ENCODE measurements around the gene LCNL1.
A peak's percentile ranks its signal among the peaks of the same experiment; 100 is the strongest.

Gene LCNL1

DNA sequence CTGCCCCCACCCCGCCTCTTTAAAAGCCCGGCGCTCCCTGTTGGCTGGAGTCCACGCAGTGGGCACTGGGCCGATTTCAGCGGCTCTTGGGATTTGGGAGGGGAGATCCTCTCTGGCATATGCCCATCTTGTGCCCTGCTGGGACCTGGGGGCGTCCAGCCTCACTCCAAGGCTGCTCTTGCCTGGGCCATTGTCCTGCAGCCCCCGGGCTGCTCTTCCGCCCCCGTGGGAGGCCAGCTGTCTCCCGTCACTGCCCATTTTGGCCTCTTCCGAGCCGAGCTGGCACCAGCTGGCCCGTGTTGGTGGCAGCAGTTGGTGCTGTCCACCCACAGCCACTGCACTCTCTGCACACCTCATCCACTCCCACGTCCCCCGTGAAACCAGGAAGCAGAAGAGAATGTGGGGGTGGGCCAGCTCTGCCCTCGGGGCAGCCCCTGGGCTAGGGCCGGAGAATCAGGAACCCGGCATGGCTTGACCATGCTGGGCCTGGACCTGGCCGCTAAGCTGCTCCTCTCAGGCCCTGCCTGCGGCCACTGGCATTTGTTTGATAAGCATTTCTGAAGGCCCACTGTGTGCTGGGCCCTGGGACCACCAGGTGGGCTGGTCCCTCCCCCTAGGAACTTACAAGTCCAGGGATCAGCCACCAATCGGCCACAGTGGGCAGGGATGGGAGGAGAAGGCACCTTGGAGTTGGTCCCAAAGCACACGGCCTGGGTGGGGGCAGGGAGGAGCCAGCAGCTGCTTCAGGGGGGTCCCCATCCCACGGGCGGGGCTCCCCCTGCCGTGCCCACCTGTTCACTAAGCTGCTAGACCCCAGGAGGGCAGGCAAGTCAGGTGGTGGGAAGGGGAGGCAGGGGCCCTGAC, 35.5 kb upstream of the LCNL1 start:
- no peak for DNase-seq

DNA sequence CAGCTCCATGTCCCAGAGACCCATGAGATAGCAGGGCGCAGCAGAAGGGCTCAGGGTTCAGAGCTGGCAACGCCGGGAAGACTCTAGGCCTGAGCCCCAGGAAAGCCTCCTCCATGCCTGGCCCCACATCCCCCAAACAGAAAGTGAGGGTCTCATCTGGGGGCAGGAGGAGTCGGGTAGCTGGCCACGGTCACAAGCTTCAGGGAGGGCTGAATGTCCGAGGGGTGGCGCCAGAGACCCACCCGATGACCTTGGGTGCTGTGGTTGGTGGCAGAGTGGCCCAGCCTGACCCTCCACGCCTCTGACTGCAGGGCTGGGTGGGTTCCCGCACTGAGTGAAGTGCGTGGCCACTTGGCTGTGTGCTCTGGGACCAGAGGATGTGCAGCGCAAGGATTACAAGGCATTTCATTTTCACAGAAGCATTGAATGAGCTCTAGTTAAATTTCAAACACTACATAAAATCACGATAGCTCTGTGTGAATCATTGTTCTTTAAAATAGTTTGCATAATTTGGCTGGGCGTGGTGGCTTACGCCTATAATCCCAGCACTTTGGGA, 34.8 kb upstream of the LCNL1 start:
- no peak for DNase-seq

DNA sequence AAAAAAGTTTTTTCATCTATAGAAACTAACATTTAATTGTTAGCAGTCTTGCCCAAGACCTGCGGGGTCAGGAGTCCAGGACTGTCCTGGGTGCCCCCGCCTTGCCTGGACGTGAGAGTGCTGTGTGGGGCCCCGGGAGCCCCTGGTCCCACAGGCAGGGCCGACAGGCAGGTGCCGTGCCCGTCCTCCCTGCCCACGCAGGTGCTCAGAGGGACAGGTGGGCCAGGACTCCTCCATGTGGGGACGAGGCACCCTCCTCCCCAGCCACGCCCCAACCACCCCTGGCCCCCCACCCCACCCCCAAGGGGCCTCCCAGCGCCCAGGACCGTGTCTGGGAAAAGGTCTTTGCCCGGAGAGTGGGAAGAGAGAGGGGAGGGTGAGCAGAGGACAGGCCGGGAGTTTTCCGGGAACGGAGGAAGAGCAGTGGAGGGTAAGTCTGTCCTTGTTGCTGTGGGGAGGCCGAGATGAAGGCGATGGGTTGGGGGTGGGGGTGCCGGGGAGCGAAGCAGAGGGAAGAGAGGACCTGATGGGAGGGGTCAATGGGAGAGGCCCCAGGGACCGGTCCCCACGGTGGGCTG, 33.5 kb upstream of the LCNL1 start:
- no peak for DNase-seq

DNA sequence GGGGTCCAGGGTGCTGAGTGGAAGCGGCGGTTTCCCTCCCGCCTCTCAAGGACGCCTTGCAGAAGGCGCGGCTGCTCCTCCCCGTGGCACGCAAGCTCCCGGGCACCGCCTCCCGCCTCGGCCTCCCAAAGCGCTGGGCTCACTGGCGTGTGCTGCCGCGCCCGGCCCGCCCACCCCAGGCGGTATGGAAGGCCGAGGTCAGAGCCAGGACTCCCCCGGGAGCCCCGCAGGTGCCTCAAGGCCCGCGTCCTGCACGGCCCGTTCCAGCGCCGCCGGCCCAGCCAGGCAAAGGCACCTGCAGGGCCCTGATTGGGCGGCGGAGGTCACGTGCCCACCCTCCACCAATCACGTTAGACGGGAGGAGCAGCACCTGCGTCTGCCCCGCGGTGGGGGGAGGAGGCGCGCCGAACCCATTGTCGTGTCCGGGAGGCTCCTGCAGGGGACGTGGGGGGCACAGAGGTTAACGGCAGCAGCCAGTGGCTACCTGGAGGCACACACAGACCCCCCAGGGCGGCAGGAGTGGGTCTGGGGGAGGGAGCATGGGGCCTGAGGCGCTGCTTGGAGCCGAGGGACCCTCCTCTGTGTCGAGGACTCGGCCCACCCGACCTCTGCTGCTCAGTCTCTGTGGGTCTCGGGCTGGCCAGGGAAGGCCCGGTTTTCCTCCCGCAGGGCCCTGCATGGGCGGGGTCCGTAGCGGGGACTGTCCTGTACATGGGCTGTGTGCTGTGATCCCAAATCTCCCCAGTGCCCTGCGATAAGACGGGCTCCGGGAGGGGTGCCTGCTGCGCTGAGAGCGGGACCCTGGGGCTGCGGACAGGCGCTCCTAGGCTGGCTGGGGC, 32.8 kb upstream of the LCNL1 start:
- DNase-seq, result peak; percentile 55 to 85

DNA sequence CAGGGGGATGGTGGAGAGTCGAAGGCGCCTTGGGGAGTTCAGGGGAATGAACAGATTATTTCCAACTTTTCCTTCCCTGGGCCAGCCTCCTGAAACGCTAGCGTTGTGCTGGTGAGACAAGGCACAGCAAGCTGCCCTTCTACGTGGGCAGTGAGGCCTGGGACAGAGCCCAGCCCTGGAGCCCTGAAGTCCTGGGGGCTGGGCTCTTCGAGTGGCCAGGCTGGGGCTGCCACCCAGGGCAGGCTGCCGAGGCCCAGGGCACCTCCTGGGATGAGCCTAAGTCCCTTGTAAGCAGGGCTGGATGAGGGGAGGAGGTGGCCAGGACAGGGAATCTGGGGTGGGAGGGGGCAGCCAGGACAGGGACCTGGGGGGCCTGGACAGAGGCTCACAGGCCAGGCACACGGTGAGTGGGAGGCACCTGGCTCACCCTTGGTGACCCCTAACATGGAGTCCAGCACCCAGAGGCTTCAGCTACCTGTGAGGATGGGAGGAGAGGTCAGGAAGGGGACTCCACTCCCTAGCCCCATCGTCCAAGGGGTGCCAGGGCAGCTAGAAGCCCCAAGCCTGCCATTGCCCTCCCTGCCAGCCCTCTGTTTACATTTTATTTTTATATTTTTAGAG, 32.0 kb upstream of the LCNL1 start:
- no peak for DNase-seq

DNA sequence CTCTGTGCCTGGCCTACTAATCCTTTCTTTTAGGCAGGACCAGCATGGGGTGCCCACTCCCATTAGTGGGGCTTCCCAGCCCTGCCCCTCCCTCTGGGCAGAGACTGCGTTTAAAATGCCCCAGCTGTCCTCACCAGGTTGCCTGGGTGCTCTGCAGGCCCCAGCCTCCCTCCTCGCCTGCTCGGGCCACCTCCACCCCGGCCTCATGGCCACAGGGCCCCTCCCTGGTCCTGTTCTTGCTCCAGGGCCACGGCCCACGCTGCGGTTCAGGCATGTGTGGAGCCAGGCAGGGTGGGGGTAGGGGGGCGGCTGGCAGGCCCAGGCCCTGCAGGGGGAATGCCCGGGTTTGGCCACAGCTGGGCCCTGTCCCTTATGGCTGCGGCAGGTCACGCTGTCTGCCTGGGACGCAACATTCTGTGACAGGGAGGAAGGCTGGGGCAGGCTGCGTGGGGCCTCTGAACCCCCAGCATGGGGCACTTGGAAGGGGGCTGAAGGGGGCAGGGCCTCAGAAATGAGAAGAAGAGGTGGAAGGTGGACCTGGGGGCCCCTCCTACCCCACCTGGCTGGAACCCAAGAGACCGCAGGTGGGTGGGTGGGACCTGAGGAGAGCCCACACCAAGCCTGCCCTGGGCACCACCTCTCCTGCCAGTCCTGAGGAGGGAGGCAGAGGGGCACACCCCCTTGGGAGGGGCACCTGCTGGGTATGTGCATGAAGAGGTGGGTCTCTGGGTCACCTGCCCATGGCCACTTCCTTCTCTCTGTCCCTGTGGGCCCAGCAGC, 31.1 kb upstream of the LCNL1 start, which contains the start of gene LCN12:
Gene LCN12 (plus strand): TSS at position 733 of the 780 bp plus-strand sequence. CDS start 55 bp downstream, outside the sequence.
- DNase-seq, result no peak

DNA sequence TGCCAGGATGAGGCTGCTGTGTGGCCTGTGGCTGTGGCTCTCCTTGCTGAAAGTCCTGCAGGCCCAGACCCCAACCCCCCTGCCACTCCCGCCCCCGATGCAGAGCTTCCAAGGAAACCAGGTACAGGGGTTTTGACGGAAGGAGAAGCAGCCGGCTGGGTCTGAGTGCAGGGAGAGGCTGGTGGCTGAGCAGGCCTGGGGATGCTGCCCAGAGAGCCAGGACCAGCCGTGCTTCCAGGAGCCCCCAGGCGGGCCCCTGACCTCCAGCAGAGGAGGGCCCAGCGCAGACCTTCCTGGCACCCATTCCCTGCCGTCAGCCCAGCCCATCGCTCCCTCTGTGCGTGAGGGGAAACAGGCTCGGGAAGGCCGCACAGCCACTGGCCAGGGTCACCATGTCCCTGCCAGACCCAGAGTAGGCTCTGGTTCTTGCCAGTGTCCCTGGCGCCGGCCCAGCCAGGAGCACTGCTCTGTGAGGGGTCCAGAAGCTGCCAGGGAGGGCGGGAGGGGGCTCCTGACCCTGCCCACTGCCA, 30.4 kb upstream of the LCNL1 start:
- DNase-seq, result no peak

DNA sequence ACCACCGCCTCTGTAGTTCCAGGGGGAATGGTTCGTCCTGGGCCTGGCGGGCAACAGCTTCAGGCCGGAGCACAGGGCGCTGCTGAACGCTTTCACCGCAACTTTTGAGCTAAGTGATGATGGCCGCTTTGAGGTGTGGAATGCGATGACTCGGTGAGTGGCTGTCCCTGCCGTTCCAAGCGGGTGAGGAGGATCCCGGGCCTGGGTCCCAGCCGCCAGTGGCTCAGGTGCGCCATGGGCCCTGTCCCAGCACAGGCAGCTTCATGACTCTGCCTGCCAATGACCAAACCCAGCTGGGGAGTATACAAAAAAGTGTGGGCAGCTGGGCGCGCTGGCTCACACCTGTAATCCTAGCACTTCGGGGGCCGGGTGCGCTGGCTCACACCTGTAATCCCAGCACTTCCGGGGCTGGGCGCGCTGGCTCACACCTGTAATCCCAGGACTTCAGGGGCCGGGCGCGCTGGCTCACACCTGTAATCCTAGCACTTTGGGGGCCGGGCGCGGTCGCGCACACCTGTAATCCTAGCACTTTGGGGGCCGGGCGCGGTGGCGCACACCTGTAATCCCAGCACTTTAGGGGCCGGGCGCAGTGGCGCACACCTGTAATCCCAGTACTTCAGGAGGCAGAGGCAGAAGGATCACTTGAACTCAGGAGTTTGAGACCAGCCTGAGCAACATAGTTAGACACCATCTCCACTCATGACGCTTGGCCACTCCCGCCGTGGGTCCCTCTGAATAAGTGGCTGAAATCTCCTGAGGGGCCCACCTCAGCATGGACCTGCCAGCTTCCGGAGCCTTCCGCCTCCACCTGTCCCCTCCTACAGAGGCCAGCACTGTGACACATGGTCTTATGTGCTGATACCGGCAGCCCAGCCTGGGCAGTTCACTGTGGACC, 29.7 kb upstream of the LCNL1 start:
- DNase-seq, result no peak

DNA sequence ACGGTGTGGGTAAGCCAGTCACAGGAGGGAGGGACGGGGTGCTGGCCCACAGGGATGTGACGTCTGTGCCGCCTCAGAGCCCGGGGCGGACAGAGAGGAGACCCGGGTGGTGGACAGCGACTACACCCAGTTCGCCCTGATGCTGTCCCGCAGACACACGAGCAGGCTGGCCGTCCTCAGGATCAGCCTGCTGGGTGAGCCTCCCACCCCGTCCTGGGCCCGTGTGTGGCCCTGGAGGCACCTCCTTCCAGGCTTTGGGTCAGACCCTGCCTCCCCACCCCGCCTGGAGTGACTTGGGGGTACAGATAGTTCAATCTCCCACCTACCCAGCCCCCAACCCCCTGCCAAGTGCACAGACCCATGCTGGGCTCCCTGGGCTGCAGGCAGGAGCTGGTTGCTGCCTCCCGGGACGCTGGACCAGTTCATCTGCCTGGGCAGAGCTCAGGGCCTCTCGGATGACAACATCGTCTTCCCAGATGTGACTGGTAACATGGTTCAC, 29.0 kb upstream of the LCNL1 start:
- no peak for DNase-seq

DNA sequence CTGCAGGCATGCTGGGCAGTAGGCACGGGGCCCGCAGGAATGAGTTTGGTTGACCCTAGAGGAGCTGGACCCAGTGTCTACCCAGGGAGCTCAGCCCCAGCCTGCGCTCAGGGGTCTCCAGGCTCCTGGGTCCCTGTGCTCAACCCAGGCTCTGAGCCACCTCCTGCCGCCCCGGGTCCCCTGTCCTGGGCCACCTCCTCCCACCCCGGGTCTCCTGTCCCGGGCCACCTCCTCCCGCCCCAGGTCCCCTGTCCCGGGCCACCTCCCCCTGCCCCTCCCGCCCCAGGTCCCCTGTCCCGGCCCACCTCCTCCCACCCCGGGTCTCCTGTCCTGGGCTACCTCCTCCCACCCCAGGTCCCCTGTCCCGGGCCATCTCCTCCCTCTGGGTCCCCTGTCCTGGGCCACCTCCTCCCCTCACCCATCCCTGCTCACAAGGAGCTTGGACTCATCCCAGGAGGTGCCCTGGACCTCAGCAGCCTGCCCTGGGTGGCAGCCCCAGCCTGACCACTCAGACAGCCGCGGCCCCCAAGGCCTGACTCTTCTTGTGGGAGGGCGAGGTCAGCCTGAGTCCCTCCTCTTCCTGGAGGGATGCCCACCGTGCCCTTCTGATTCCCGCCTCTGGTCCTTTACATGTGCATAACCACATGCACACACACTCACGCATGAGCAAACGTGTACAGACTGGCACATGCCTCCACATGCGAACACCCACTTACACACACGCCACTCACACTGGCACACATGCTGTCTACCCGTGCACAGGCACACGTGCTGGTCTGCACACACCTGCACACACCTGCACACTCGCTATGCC, 28.3 kb upstream of the LCNL1 start:
- DNase-seq, result no peak

DNA sequence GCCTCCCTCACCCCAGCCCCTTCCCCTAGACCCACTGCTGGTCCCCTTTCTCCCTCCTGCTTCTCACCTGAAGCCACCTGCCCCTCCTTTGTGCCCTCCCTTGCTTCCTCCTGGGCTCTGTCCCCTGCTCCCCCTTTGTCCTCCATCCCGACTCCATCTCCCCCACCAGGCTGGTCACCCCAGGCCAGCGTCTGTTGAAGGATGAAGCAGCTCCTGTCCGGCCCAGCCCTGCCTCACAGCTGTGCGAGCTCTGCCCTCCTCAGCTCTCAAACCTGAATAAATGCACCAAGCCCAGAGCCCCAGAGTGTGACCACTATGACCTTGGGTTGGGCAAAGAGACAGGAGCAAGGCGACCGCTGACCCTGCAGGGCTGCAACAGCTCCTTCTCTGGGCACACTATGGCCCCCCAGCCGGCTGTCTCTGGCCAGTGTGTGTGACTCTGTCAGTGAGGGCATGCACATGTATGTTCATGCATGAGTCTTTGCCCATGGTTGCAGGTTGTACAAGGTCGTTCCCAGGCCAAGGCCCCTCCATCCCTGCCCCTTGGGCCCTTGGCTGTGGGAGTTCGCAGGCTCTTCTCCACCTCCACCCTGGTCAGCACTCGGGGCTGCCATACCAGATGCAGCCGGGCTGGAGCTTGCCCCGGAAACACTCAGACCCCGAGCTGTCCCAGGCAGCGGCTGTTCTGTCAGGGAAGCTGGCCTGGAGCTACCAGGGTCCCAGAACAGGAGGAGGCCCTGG, 27.4 kb upstream of the LCNL1 start:
- no peak for DNase-seq

DNA sequence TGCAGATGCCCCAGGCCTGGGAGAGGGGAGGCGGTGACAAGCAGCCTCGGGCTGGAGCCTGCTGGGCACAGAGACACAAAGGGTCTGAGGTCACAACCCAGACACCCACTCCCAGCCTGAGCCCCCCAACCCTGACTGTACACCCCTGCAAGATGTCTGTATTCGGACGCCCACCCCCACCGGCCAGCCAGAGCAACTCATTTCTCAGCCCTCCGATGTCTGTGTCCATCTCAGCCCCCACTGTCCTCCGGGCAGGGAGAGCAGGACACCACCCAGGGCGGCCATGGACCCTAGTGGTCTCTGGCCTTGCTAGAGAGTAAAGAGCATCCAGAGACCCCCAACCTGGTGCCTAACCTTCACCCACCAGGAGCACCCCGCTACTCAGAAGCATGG, 26.9 kb upstream of the LCNL1 start:
- DNase-seq, result no peak

DNA sequence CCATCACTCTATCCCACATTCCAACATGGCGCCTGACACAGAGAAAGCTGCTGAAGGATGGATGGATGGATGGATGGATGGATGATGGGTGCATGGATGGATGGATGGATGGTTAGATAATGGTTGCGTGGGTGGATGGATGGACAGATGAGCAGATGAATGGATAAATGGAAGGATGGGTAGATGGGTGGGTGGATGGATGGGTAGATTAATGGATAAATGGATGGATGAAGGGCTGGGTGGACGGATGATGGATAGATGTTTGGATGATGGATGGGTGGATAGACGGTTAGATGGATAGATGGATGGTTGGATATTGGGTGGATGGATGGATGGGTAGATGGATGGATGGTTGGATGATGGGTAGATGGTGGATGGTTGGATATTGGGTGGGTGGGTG, 26.2 kb upstream of the LCNL1 start:
- DNase-seq, result no peak

DNA sequence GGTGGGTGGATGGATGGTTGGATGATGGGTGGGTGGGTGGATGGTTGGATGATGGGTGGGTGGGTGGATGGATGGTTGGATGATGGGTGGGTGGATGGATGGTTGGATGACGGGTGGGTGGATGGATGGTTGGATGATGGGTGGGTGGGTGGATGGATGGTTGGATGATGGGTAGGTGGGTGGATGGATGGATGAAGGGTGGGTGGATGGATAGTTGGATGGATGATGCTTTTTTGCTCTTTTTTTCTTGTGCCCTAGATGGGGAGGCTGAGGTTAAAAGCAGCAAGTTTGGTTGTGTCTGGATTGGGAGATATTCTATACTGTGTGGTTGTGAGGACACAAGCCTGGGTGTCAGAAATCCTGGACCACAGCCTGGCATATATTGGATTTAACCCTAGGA, 25.3 kb upstream of the LCNL1 start:
- DNase-seq, result no peak

DNA sequence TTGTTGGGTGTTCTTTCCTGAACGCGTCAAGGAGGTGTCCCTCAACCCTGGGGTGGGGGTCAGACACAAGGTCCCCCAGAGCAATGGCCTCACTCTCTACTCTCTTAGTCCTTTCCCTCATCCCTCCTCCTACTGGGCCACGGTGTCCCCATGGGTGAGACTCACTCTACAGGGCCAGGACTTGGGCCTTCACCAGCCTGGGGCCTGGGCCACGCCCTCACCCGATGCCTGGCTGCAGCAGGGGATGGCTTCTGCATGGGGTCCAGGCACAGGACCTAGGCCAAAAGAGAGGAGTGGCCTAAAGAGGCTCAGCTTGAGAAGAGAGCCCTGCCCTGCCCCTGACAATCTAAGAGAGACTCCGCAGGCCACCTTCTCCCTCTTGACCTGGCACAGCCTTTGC, 24.9 kb upstream of the LCNL1 start:
- DNase-seq, result no peak

DNA sequence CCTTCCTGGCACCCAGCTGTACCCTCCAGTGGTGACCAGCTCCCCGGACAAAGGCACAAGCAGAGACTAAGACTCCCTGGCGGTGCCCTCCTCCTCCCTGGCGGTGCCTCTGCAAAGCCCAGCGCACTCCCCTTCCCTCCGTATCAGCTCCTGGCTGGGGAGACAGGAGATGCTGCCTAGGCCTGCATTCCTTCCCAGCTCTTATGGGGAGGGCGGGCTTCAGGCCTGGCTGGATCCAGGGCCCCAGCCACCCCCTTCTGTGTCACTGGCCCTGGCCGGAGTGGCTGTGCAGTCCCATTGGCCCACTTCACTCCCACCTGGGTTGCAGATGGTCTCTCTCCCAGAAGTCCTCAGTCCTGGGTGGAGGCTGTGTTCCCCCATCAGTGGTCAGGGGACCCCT, 24.3 kb upstream of the LCNL1 start:
- no peak for DNase-seq

DNA sequence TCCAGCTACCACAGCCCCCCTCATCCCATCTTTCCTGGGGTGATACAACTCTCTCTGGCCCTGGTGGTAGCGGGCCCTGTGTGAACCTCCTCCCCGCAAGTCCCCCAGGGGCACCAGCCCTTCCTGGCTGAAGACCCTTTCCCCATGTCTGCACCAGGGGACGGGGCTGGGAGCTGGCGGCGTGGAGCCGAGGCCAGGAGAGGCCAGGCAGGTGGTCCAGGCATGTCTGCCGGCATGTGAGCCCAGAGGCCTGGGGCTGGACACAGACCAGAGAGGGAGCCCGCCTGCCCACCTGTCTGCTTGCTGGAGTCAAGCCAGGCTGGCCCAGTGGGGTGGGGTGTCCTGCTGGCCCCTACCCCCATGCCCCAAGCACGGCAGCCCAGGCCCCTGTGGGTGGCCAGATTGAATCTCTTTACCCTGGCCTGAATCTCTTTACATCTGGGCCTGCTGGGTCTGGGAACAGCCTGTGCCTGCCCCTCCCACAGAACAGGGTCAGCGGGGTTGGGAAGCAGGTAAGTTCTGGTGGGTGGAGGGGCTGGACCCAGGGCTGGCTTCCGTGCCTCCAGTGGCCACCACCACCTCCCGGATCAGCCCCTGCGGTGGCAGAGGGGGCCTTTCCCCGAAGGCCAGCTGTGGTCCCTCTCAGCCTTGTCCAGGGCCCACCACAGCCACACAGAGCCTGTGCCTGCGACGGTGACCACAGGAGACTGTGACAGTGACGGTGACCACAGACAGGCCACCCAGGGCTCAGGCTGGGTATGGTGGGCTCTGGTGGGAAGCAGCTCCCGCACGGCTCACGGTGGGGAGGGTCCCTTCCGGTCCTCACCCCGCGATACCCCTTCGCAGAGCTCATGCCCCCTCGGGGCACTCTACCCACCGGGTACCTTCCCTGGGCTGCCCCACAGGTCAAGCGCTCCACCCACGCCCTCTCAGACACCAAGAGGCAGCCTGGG, 23.6 kb upstream of the LCNL1 start:
- DNase-seq, result no peak

Data from NCI-H187 (cell line).